Measurements from ENCODE around the gene CIZ1.

Gene CIZ1

GRCh38 chr9:128124451-128124850, 66.9 kb downstream of the CIZ1 start:
- no peak for DNase-seq (ENCODE audit: low read depth in 1 of 2, low spot score in 1 of 2)
- no peak for TF ChIP-seq JUND (IDR thresholded peaks at IDR 0.05; ENCODE audit: low read depth)
- in situ Hi-C loops (cut with HindIII; ENCODE audit: low pct_unique_long_range_greater_than_20kb, low sequenced_read_pairs): no loop called here

- TF ChIP-seq JUND (IDR thresholded peaks at IDR 0.05; ENCODE audit: low read depth): no peak
- in situ Hi-C loops (cut with HindIII; ENCODE audit: low pct_unique_long_range_greater_than_20kb, low sequenced_read_pairs): no loop called here
These were observed 67.8 kb downstream of the CIZ1 start for GRCh38 chr9:128123451-128124080.

GRCh38 chr9:128122809-128123175, 68.6 kb downstream of the CIZ1 start:
- in situ Hi-C loops (cut with HindIII; ENCODE audit: low pct_unique_long_range_greater_than_20kb, low sequenced_read_pairs): no loop called here
- no peak for DNase-seq (ENCODE audit: low read depth in 1 of 2, low spot score in 1 of 2)
- no peak for TF ChIP-seq JUND (IDR thresholded peaks at IDR 0.05; ENCODE audit: low read depth)

More at GRCh38 chr9:128123451-128124080, 67.8 kb downstream of the CIZ1 start:
- no peak for DNase-seq (ENCODE audit: low read depth in 1 of 2, low spot score in 1 of 2)

GRCh38 chr9:128121924-128122808, 69.2 kb downstream of the CIZ1 start:
- TF ChIP-seq JUND (IDR thresholded peaks at IDR 0.05; ENCODE audit: low read depth): no peak
- no peak for DNase-seq (ENCODE audit: low read depth in 1 of 2, low spot score in 1 of 2)
- in situ Hi-C loops (cut with HindIII; ENCODE audit: low pct_unique_long_range_greater_than_20kb, low sequenced_read_pairs): no loop called here

- in situ Hi-C loops (cut with HindIII; ENCODE audit: low pct_unique_long_range_greater_than_20kb, low sequenced_read_pairs): no loop called here
- TF ChIP-seq JUND (IDR thresholded peaks at IDR 0.05; ENCODE audit: low read depth): no peak
- DNase-seq (ENCODE audit: low read depth in 1 of 2, low spot score in 1 of 2): no peak
These were observed 69.9 kb downstream of the CIZ1 start for GRCh38 chr9:128121466-128121810.

- no peak for TF ChIP-seq JUND (IDR thresholded peaks at IDR 0.05; ENCODE audit: low read depth)
- DNase-seq (ENCODE audit: low read depth in 1 of 2, low spot score in 1 of 2): no peak
- in situ Hi-C loops (cut with HindIII; ENCODE audit: low pct_unique_long_range_greater_than_20kb, low sequenced_read_pairs): no loop called here
These were observed 70.5 kb downstream of the CIZ1 start for GRCh38 chr9:128120741-128121465.

- DNase-seq (ENCODE audit: low read depth in 1 of 2, low spot score in 1 of 2): no peak
- TF ChIP-seq JUND (IDR thresholded peaks at IDR 0.05; ENCODE audit: low read depth): no peak
- in situ Hi-C loops (cut with HindIII; ENCODE audit: low pct_unique_long_range_greater_than_20kb, low sequenced_read_pairs): no loop called here
These were observed 71.2 kb downstream of the CIZ1 start for GRCh38 chr9:128120061-128120740.

GRCh38 chr9:128118971-128119665, 72.3 kb downstream of the CIZ1 start:
- no peak for DNase-seq (ENCODE audit: low read depth in 1 of 2, low spot score in 1 of 2)
- no peak for TF ChIP-seq JUND (IDR thresholded peaks at IDR 0.05; ENCODE audit: low read depth)
- in situ Hi-C loops (cut with HindIII; ENCODE audit: low pct_unique_long_range_greater_than_20kb, low sequenced_read_pairs): no loop called here

- no peak for DNase-seq (ENCODE audit: low read depth in 1 of 2, low spot score in 1 of 2)
- in situ Hi-C loops (cut with HindIII; ENCODE audit: low pct_unique_long_range_greater_than_20kb, low sequenced_read_pairs): no loop called here
- no peak for TF ChIP-seq JUND (IDR thresholded peaks at IDR 0.05; ENCODE audit: low read depth)
These were observed 72.9 kb downstream of the CIZ1 start for GRCh38 chr9:128118472-128118857.

GRCh38 chr9:128117613-128118471, 73.5 kb downstream of the CIZ1 start:
- DNase-seq (ENCODE audit: low read depth in 1 of 2, low spot score in 1 of 2): peak; percentile 91 to 93
- TF ChIP-seq JUND (IDR thresholded peaks at IDR 0.05; ENCODE audit: low read depth): no peak
- in situ Hi-C loops (cut with HindIII; ENCODE audit: low pct_unique_long_range_greater_than_20kb, low sequenced_read_pairs): no loop called here

Measured in T47D (cell line).